ENCODE measurements around the gene COL6A3.

Gene COL6A3

DNA sequence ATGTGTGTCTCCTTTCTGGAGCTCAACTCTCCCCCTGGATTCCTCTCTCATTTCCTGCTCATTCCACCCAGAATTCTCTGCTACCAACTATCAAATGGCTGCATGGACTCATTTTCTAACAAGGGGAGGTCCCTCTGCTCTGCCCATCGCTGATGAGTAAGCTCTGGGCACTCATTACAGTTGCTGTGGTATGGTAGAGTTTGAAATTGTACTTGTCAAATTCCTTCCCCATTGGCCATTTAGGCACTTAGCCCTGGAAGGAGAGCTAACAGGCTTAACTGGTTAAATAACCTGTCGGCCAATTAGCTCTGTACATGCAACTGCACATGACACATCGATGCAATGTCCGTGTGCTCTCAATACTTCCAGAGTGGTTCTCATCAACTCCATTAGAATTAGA lies 20.4 kb downstream of the COL6A3 start:
- peaks cover 7% of the 10 kb centered on the region for H3K36me3 ChIP-seq (ENCODE audit: insufficient read depth, insufficient read length, low read length)
- H3K27me3 ChIP-seq (ENCODE audit: insufficient read depth, insufficient read length), result peaks cover 5% of the 10 kb centered on the region
- H3K9me3 ChIP-seq (ENCODE audit: insufficient read depth, low read length), result no peaks in the 10 kb centered on the region
- no peak overlapping the region for H3K4me3 ChIP-seq (ENCODE audit: insufficient read length, low read depth)
- H3K4me1 ChIP-seq (ENCODE audit: insufficient read depth, insufficient read length), result no peaks in the 10 kb centered on the region
- no peak for DNase-seq (ENCODE audit: low read depth, low spot score)
- H3K9ac ChIP-seq (ENCODE audit: insufficient read length, low read depth), result no peak overlapping the region
- no peak for TF ChIP-seq ZNF274 (IDR thresholded peaks at IDR 0.05; ENCODE audit: low read depth, low read length)
- TF ChIP-seq YY1 (IDR thresholded peaks at IDR 0.05; ENCODE audit: insufficient read depth, insufficient read length), result no peak
- no peak for TF ChIP-seq SUZ12 (IDR thresholded peaks at IDR 0.05; ENCODE audit: extremely low read depth, insufficient read depth, insufficient read length)

DNA sequence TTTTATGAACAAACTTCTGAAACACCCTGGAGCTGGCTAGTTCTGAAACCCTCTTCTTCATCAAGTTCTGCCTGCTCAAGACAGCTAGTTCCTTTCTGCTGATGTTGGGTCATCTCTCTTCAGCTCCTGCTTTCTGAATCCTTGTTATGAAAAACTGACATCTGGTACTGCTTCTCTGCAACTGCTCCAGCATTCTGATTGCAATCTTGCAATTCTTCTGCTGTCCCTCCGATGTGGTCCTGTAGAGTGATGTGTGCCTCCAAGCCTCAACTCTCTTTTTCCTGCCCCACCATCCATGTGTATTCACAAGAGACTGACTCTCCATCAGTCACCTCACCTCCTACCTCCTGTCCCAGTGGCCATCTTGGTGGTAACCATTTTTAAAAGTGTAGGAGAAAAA lies 21.8 kb downstream of the COL6A3 start:
- H3K9ac ChIP-seq (ENCODE audit: insufficient read length, low read depth), result no peak overlapping the region
- DNase-seq (ENCODE audit: low read depth, low spot score), result no peak
- no peak overlapping the region for H3K4me3 ChIP-seq (ENCODE audit: insufficient read length, low read depth)
- no peak for TF ChIP-seq SUZ12 (IDR thresholded peaks at IDR 0.05; ENCODE audit: extremely low read depth, insufficient read depth, insufficient read length)
- no peak for TF ChIP-seq ZNF274 (IDR thresholded peaks at IDR 0.05; ENCODE audit: low read depth, low read length)
- TF ChIP-seq YY1 (IDR thresholded peaks at IDR 0.05; ENCODE audit: insufficient read depth, insufficient read length), result no peak
- no peaks in the 10 kb centered on the region for H3K9me3 ChIP-seq (ENCODE audit: insufficient read depth, low read length)
- no peaks in the 10 kb centered on the region for H3K4me1 ChIP-seq (ENCODE audit: insufficient read depth, insufficient read length)
- H3K27me3 ChIP-seq (ENCODE audit: insufficient read depth, insufficient read length), result no peaks in the 10 kb centered on the region
- peaks cover 11% of the 10 kb centered on the region for H3K36me3 ChIP-seq (ENCODE audit: insufficient read depth, insufficient read length, low read length)

DNA sequence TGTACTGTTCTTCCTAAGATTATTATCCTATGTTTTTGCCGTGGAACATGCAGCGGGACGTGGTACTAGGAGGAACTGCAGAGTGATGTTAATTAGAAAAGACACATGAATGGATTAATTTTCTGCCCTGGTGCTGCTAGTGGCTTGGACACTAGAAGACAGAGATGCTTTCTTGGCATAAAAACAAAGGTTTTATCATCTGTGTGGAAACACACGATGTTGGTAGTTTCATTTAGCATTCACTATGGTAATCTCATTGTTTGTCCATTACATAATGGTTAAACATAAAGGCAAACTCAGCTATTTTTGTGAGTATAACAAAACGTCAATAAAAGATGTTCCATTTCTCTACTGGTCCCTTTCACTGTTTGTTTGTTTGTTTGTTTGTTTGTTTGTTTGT lies 22.8 kb downstream of the COL6A3 start:
- no peaks in the 10 kb centered on the region for H3K9me3 ChIP-seq (ENCODE audit: insufficient read depth, low read length)
- DNase-seq (ENCODE audit: low read depth, low spot score), result no peak
- H3K27me3 ChIP-seq (ENCODE audit: insufficient read depth, insufficient read length), result no peaks in the 10 kb centered on the region
- no peak for TF ChIP-seq SUZ12 (IDR thresholded peaks at IDR 0.05; ENCODE audit: extremely low read depth, insufficient read depth, insufficient read length)
- TF ChIP-seq YY1 (IDR thresholded peaks at IDR 0.05; ENCODE audit: insufficient read depth, insufficient read length), result no peak
- TF ChIP-seq ZNF274 (IDR thresholded peaks at IDR 0.05; ENCODE audit: low read depth, low read length), result no peak
- no peaks in the 10 kb centered on the region for H3K4me1 ChIP-seq (ENCODE audit: insufficient read depth, insufficient read length)
- H3K36me3 ChIP-seq (ENCODE audit: insufficient read depth, insufficient read length, low read length), result peaks cover 11% of the 10 kb centered on the region
- H3K9ac ChIP-seq (ENCODE audit: insufficient read length, low read depth), result no peak overlapping the region
- H3K4me3 ChIP-seq (ENCODE audit: insufficient read length, low read depth), result no peak overlapping the region

DNA sequence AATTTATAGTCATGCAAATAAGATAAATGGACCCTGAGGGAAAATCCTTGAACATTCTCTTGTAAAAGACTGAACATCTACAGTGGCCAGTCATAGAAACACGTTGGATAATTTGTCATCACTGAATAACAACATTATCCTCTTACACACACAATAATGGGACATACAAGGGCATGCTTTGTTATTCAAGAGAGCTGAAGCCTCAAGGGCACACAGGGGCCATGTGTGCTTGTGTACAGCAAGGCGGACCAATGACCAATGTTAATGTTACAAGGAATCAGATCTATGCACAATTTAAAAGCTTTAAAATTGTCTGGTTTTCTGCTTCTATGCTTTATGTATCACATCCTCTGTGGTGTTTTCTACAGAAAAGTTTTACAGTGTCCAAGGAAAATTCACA lies 23.7 kb downstream of the COL6A3 start:
- no peak overlapping the region for H3K9ac ChIP-seq (ENCODE audit: insufficient read length, low read depth)
- DNase-seq (ENCODE audit: low read depth, low spot score), result no peak
- no peaks in the 10 kb centered on the region for H3K4me1 ChIP-seq (ENCODE audit: insufficient read depth, insufficient read length)
- H3K36me3 ChIP-seq (ENCODE audit: insufficient read depth, insufficient read length, low read length), result peaks cover 5% of the 10 kb centered on the region
- H3K4me3 ChIP-seq (ENCODE audit: insufficient read length, low read depth), result no peak overlapping the region
- no peak for TF ChIP-seq SUZ12 (IDR thresholded peaks at IDR 0.05; ENCODE audit: extremely low read depth, insufficient read depth, insufficient read length)
- no peak for TF ChIP-seq YY1 (IDR thresholded peaks at IDR 0.05; ENCODE audit: insufficient read depth, insufficient read length)
- TF ChIP-seq ZNF274 (IDR thresholded peaks at IDR 0.05; ENCODE audit: low read depth, low read length), result no peak
- H3K9me3 ChIP-seq (ENCODE audit: insufficient read depth, low read length), result no peaks in the 10 kb centered on the region
- H3K27me3 ChIP-seq (ENCODE audit: insufficient read depth, insufficient read length), result no peaks in the 10 kb centered on the region

DNA sequence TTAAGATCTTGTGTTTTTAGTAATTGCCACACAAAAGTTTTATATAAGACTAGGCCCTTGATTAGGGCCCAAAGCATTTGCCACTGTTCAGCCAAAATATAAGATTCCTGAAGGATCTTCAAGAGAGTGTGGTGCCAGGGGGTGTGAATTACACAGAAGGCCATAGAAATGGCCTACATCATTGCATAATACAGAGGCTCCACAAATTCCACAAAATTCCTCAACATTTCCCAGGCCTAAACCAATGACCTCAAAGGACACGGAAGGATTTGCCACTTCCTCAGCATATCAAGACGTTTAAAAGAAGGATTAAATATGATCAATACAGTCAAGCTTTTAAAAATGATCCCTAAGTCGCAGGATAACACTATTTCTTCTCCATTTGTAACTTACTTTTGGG lies 24.1 kb downstream of the COL6A3 start:
- no peak overlapping the region for H3K9ac ChIP-seq (ENCODE audit: insufficient read length, low read depth)
- TF ChIP-seq ZNF274 (IDR thresholded peaks at IDR 0.05; ENCODE audit: low read depth, low read length), result no peak
- TF ChIP-seq SUZ12 (IDR thresholded peaks at IDR 0.05; ENCODE audit: extremely low read depth, insufficient read depth, insufficient read length), result no peak
- no peak for TF ChIP-seq YY1 (IDR thresholded peaks at IDR 0.05; ENCODE audit: insufficient read depth, insufficient read length)
- H3K9me3 ChIP-seq (ENCODE audit: insufficient read depth, low read length), result no peaks in the 10 kb centered on the region
- no peaks in the 10 kb centered on the region for H3K4me1 ChIP-seq (ENCODE audit: insufficient read depth, insufficient read length)
- H3K27me3 ChIP-seq (ENCODE audit: insufficient read depth, insufficient read length), result no peaks in the 10 kb centered on the region
- DNase-seq (ENCODE audit: low read depth, low spot score), result no peak
- no peak overlapping the region for H3K4me3 ChIP-seq (ENCODE audit: insufficient read length, low read depth)
- H3K36me3 ChIP-seq (ENCODE audit: insufficient read depth, insufficient read length, low read length), result peaks cover 4% of the 10 kb centered on the region

DNA sequence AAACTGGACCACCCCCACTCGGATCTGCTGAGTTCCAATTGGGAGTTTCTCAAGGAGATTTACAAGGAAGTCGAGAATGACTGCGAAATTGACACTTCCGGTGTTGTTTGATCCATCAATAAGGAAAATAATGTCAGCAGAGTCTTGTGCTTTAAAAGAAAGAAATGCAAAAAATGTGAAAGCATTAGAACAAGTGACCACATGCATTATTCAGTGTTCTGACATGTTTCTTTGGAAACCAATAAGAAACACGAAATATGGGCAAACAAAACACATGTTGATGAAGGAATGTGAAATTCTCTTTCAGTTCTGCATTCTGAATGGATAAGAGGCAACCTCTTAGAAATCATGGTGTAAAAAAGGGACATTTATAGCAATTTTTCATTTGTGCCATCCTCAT lies 25.9 kb downstream of the COL6A3 start:
- TF ChIP-seq ZNF274 (IDR thresholded peaks at IDR 0.05; ENCODE audit: low read depth, low read length) (no peak), YY1 (IDR thresholded peaks at IDR 0.05; ENCODE audit: insufficient read depth, insufficient read length) (no peak), SUZ12 (IDR thresholded peaks at IDR 0.05; ENCODE audit: extremely low read depth, insufficient read depth, insufficient read length) (no peak)
- no peaks in the 10 kb centered on the region for H3K4me1 ChIP-seq (ENCODE audit: insufficient read depth, insufficient read length)
- H3K9ac ChIP-seq (ENCODE audit: insufficient read length, low read depth), result no peak overlapping the region
- no peaks in the 10 kb centered on the region for H3K9me3 ChIP-seq (ENCODE audit: insufficient read depth, low read length)
- peaks cover 4% of the 10 kb centered on the region for H3K36me3 ChIP-seq (ENCODE audit: insufficient read depth, insufficient read length, low read length)
- H3K27me3 ChIP-seq (ENCODE audit: insufficient read depth, insufficient read length), result no peaks in the 10 kb centered on the region
- no peak for DNase-seq (ENCODE audit: low read depth, low spot score)
- H3K4me3 ChIP-seq (ENCODE audit: insufficient read length, low read depth), result no peak overlapping the region

DNA sequence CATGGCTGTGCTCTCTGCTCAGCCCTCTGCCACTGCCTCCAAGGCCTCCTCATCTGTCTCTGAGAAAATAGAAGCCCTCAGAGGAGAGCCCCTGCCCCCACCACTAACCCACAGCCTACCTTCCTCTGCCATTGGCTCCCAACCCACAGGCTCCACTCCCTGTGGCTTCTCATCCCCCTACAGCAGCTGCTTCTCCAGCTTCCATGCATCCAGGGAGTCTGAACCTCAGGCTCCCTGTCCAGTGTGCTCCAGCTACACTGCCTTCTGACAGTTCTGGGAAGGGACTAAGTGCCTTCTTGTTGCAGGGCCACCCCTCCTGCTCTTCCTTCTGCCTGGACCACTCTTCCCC lies 29.3 kb downstream of the COL6A3 start:
- Histone ChIP-seq H3K9ac (ENCODE audit: insufficient read length, low read depth) (no peak overlapping the region), H3K27me3 (ENCODE audit: insufficient read depth, insufficient read length) (no peaks in the 10 kb centered on the region), H3K4me1 (ENCODE audit: insufficient read depth, insufficient read length) (no peaks in the 10 kb centered on the region), H3K36me3 (ENCODE audit: insufficient read depth, insufficient read length, low read length) (peaks cover 6% of the 10 kb centered on the region), H3K4me3 (ENCODE audit: insufficient read length, low read depth) (no peak overlapping the region), H3K9me3 (ENCODE audit: insufficient read depth, low read length) (no peaks in the 10 kb centered on the region)
- DNase-seq (ENCODE audit: low read depth, low spot score), result no peak
- TF ChIP-seq ZNF274 (IDR thresholded peaks at IDR 0.05; ENCODE audit: low read depth, low read length) (no peak), YY1 (IDR thresholded peaks at IDR 0.05; ENCODE audit: insufficient read depth, insufficient read length) (no peak), SUZ12 (IDR thresholded peaks at IDR 0.05; ENCODE audit: extremely low read depth, insufficient read depth, insufficient read length) (no peak)
